ENCODE measurements around the gene ZNF768. TPM values are rescaled to one million over a fixed set of nuclear protein-coding genes. Genes with fewer than 3 reads are reported as not detected.
"Not testable (repeated sequence)": the region's sequence is repeated elsewhere in the genome, so short reads cannot be mapped to it uniquely, and the experiment has no call there.

Gene ZNF768
- total RNA-seq, 2 donors from 2014 or later = 41.1 to 51.4 TPM

DNA sequence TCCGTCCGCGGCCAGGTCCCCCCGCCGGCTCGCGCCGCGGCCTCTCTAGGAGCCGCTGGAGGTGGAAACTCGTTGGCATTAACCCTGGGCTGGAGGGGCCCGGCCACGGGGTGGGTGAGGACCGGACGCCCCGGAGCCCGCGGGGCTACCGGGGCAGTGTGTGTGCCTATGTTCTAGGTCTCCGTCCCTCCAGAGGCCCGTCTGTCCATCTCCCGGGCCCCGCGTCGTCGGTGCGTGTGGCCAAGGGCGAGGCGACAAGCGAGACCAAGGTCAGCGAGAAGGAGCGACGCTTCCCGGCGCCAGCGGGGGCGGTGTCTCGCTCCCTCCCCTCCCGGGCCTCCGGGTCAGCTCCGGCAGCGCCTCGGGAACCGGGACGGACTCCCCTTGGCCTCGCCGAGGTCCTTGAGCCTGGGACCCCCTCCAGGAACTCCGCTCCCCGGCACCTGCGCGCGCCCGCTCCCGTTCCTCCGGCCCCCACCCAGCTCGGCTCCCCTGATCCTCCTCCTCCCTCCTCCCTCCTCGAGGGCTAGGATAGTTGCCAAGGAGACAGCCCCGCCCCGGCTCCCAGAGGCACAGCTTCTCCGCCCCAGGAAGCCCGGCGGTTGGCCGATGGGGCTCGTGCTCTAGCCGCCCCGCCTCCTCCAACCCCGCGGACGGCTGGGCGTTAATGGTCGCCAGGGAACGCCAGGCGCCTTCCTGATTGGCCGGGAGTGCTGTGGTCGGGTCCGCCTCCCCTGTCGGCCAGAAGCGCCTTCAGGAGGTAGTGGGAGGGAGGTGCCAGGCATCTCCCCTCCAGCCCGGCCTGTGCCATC, 663 bp upstream of the ZNF768 start:
- peak overlapping the region; percentile 72 to 97 for H3K4me3 ChIP-seq
- no peaks in the 10 kb centered on the region for H3K9me3 ChIP-seq
- TF ChIP-seq CTCF (IDR thresholded peaks at IDR 0.05) = peak in 1 of 2 donors; percentile 16
- H3K27ac ChIP-seq = peak overlapping the region; percentile 99
- H3K4me1 ChIP-seq = peaks cover 0 to 33% of the 10 kb centered on the region in 2 donors
- no peaks in the 10 kb centered on the region for H3K27me3 ChIP-seq
- H3K36me3 ChIP-seq = peaks cover 8% of the 10 kb centered on the region
- DNase-seq (ENCODE audit: low spot score) = peak; percentile 98

DNA sequence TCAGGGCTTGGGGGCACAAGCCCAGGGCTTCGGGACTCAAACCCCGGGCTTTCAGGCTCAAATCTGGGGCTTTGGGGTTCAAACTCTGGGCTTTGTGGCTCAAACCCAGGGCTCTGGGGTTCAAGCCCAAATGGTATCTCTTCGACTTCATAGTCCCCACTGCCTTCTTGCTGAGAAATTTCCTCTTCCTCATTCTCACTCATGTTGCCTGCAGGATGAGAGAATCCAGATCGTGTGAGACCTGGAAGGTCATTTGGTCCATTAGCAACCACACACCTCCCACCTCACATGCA, 576 bp downstream of the ZNF768 start:
- TF ChIP-seq CTCF (IDR thresholded peaks at IDR 0.05) = no peak
- peaks cover 0 to 37% of the 10 kb centered on the region in 2 donors for H3K4me1 ChIP-seq
- no peak for DNase-seq (ENCODE audit: low spot score)
- H3K27me3 ChIP-seq = no peaks in the 10 kb centered on the region
- H3K27ac ChIP-seq = peak overlapping the region; percentile 99
- no peaks in the 10 kb centered on the region for H3K9me3 ChIP-seq
- H3K36me3 ChIP-seq = no peaks in the 10 kb centered on the region
- H3K4me3 ChIP-seq = peak overlapping the region; percentile 72 to 97

- Histone ChIP-seq H3K4me1 (peaks cover 0 to 37% of the 10 kb centered on the region in 2 donors), H3K27me3 (no peaks in the 10 kb centered on the region), H3K27ac (no peak overlapping the region), H3K36me3 (no peaks in the 10 kb centered on the region), H3K4me3 (no peak overlapping the region), H3K9me3 (no peaks in the 10 kb centered on the region)
- DNase-seq (ENCODE audit: low spot score) = no peak
- no peak for TF ChIP-seq CTCF (IDR thresholded peaks at IDR 0.05)
These were observed 1.5 kb downstream of the ZNF768 start for GRCh38 chr16:30524575-30525568.

- no peak for DNase-seq (ENCODE audit: low spot score)
- H3K4me3 ChIP-seq = no peak overlapping the region
- peaks cover 0 to 37% of the 10 kb centered on the region in 2 donors for H3K4me1 ChIP-seq
- H3K27ac ChIP-seq = no peak overlapping the region
- H3K9me3 ChIP-seq = no peaks in the 10 kb centered on the region
- H3K36me3 ChIP-seq = no peaks in the 10 kb centered on the region
- no peak for TF ChIP-seq CTCF (IDR thresholded peaks at IDR 0.05)
- H3K27me3 ChIP-seq = no peaks in the 10 kb centered on the region
These were observed 2.4 kb downstream of the ZNF768 start for GRCh38 chr16:30523768-30524574.

GRCh38 chr16:30522702-30523463, 3.5 kb downstream of the ZNF768 start:
- not testable (repeated sequence) for H3K36me3 ChIP-seq; H3K27ac ChIP-seq; H3K27me3 ChIP-seq; H3K4me3 ChIP-seq; H3K9me3 ChIP-seq; DNase-seq (ENCODE audit: low spot score)
- H3K4me1 ChIP-seq = peaks cover 0 to 34% of the 10 kb centered on the region in 2 donors
